Mesenchymal stem cell (in vitro differentiated cells and primary cell): ENCODE results near the gene RABL2A.
"Not testable (repeated sequence)": the region's sequence is repeated elsewhere in the genome, so short reads cannot be mapped to it uniquely, and the experiment has no call there.

Source experiments
- DNase-seq: peaks from one replicate; pipeline ENCODE4 v3.0.0-alpha.2; 2013
- H2AFZ ChIP-seq: one replicate; pipeline ENCODE4 v1.6.1; 2013; ENCODE audit warnings: low read depth, mild to moderate bottlenecking, control low read depth, inconsistent platforms, low read length, moderate library complexity
- H2AK5ac ChIP-seq: 2 replicates; pipeline ENCODE4 v1.6.1; 2013; ENCODE audit warnings: low read length, moderate library complexity, mild to moderate bottlenecking, inconsistent platforms; ENCODE audit not compliant: severe bottlenecking
- H2BK120ac ChIP-seq: one replicate; pipeline ENCODE4 v1.6.1; 2013; ENCODE audit warnings: low read depth, mild to moderate bottlenecking, inconsistent platforms, low read length, moderate library complexity
- H2BK12ac ChIP-seq, 2 experiments: one replicate each; pipeline ENCODE4 v1.6.1; 2013; ENCODE audit warnings: inconsistent platforms in 2 of 2, low read length in 2 of 2, mild to moderate bottlenecking in 2 of 2, moderate library complexity in 2 of 2, control low read depth in 1 of 2
- H2BK15ac ChIP-seq: one replicate; pipeline ENCODE4 v1.6.1; 2013; ENCODE audit warnings: mild to moderate bottlenecking, low read depth, inconsistent platforms; ENCODE audit not compliant: poor library complexity, severe bottlenecking
- H2BK5ac ChIP-seq: 2 replicates; pipeline ENCODE4 v1.6.1; 2013; ENCODE audit warnings: low read depth, mild to moderate bottlenecking, low read length, control low read depth, inconsistent platforms; ENCODE audit not compliant: poor library complexity, severe bottlenecking
- H3K14ac ChIP-seq, 2 experiments: one replicate each; pipeline ENCODE4 v1.6.1; 2013; ENCODE audit warnings: inconsistent platforms in 2 of 2, low read length in 2 of 2, control low read depth in 1 of 2, mild to moderate bottlenecking in 1 of 2, moderate library complexity in 1 of 2
- H3K18ac ChIP-seq, 2 experiments: one replicate each; pipeline ENCODE4 v1.6.1; 2013; ENCODE audit warnings: inconsistent platforms in 2 of 2, low read length in 2 of 2, control low read depth in 1 of 2, low read depth in 1 of 2, mild to moderate bottlenecking in 1 of 2
- H3K23ac ChIP-seq, 2 experiments: one replicate each; pipeline ENCODE4 v1.6.1; 2013; ENCODE audit warnings: inconsistent platforms in 2 of 2, low read length in 2 of 2, mild to moderate bottlenecking in 2 of 2, moderate library complexity in 2 of 2, control low read depth in 1 of 2
- H3K27ac ChIP-seq: 2 replicates; pipeline ENCODE4 v1.5.1; 2013; ENCODE audit warnings: mild to moderate bottlenecking, moderate library complexity, low read length, control low read depth, inconsistent platforms; ENCODE audit not compliant: poor library complexity, severe bottlenecking
- H3K27me3 ChIP-seq, 2 experiments: 2 replicates each; pipeline versions ENCODE4 v1.6.1 to v1.7.0; 2013; ENCODE audit warnings: low read length in 2 of 2, mild to moderate bottlenecking in 2 of 2, moderate library complexity in 2 of 2, control low read depth in 1 of 2, inconsistent platforms in 1 of 2; ENCODE audit not compliant: control insufficient read depth in 1 of 2, insufficient read depth in 1 of 2
- H3K36me3 ChIP-seq, 2 experiments: 2 replicates each; pipeline versions ENCODE4 v1.6.1 to v1.7.0; 2013; ENCODE audit warnings: low read length in 2 of 2, control low read depth in 1 of 2, inconsistent platforms in 1 of 2, low read depth in 1 of 2, mild to moderate bottlenecking in 1 of 2; ENCODE audit not compliant: insufficient read depth in 2 of 2, control insufficient read depth in 1 of 2
- H3K4ac ChIP-seq, 2 experiments: one replicate each; pipeline ENCODE4 v1.6.1; 2013; ENCODE audit warnings: inconsistent platforms in 2 of 2, low read length in 2 of 2, mild to moderate bottlenecking in 2 of 2, moderate library complexity in 2 of 2, control low read depth in 1 of 2, low read depth in 1 of 2
- H3K4me1 ChIP-seq: 2 replicates; pipeline ENCODE4 v1.6.1; 2013; ENCODE audit warnings: low read depth, low read length, control low read depth; ENCODE audit not compliant: control insufficient read depth, insufficient read depth
- H3K4me2 ChIP-seq: 2 replicates; pipeline ENCODE4 v1.6.1; 2013; ENCODE audit warnings: low read length, mild to moderate bottlenecking, inconsistent platforms; ENCODE audit not compliant: poor library complexity, severe bottlenecking
- H3K4me3 ChIP-seq, 2 experiments: 2 replicates each; pipeline versions ENCODE4 v1.5.1 to v1.7.0; 2013; ENCODE audit warnings: low read length in 2 of 2, mild to moderate bottlenecking in 2 of 2, control low read depth in 1 of 2, low read depth in 1 of 2; ENCODE audit not compliant: insufficient read depth in 1 of 2
- H3K79me1 ChIP-seq: replicated peaks from 2 replicates; pipeline ENCODE4 v1.6.1; 2013; ENCODE audit warnings: mild to moderate bottlenecking, control low read depth, low read length, inconsistent platforms; ENCODE audit not compliant: poor library complexity, severe bottlenecking
- H3K9ac ChIP-seq: 2 replicates; pipeline ENCODE4 v1.7.0; 2013; ENCODE audit warnings: mild to moderate bottlenecking, low read length, moderate library complexity
- H3K9me3 ChIP-seq: 2 replicates; pipeline ENCODE4 v1.7.0; 2013; ENCODE audit warnings: mild to moderate bottlenecking, low read length; ENCODE audit not compliant: control insufficient read depth
- H4K8ac ChIP-seq: one replicate; pipeline ENCODE4 v1.6.1; 2013; ENCODE audit warnings: inconsistent platforms, mild to moderate bottlenecking, low read length, moderate library complexity
- H4K91ac ChIP-seq: one replicate; pipeline ENCODE4 v1.6.1; 2013; ENCODE audit warnings: mild to moderate bottlenecking, low read length, inconsistent platforms
- WGBS: methylation state at CpG from one replicate; pipeline ENCODE4 v1.1.7; 2013; ENCODE audit warnings: mixed read lengths; 5-methylcytosine and 5-hydroxymethylcytosine counted together

RABL2A gene

GRCh38 chr2:113584311-113585092, 42.6 kb upstream of the RABL2A start:
- WGBS: 24% methylated on average over 4 of the region's 47 CpGs
- not testable (repeated sequence) for H3K27me3 ChIP-seq, H2BK12ac ChIP-seq, H2BK5ac ChIP-seq, H2AK5ac ChIP-seq, H3K79me1 ChIP-seq, H3K23ac ChIP-seq, H4K91ac ChIP-seq, H4K8ac ChIP-seq, H3K4ac ChIP-seq, H3K4me1 ChIP-seq, H3K9me3 ChIP-seq, H3K27ac ChIP-seq, H3K36me3 ChIP-seq, H2BK15ac ChIP-seq, H3K14ac ChIP-seq, H2BK120ac ChIP-seq, H2AFZ ChIP-seq
- H3K9ac ChIP-seq: peak overlapping the region; percentile 91
- peak; percentile 17 for DNase-seq
- H3K4me2 ChIP-seq: peak overlapping the region; percentile 77
- H3K18ac ChIP-seq: peak overlapping the region in 1 of 2 experiments; percentile 40
- peak overlapping the region; percentile 68 to 77 for H3K4me3 ChIP-seq

- WGBS: no CpG with 5 or more reads among the region's 3 CpGs
- H3K4ac ChIP-seq, H3K4me3 ChIP-seq: not testable (repeated sequence)
Measured at GRCh38 chr2:113587201-113587600, 39.9 kb upstream of the RABL2A start.

GRCh38 chr2:113589591-113589990, 37.5 kb upstream of the RABL2A start:
- H3K23ac ChIP-seq, H2AK5ac ChIP-seq, H3K9ac ChIP-seq, H4K91ac ChIP-seq, H3K4me2 ChIP-seq, H2BK5ac ChIP-seq, H4K8ac ChIP-seq, H3K36me3 ChIP-seq, H3K4ac ChIP-seq, H3K79me1 ChIP-seq, H2BK120ac ChIP-seq, H3K27me3 ChIP-seq, H2AFZ ChIP-seq, H3K18ac ChIP-seq, H3K9me3 ChIP-seq, DNase-seq, H2BK15ac ChIP-seq, H3K14ac ChIP-seq, H3K27ac ChIP-seq, H3K4me1 ChIP-seq, H3K4me3 ChIP-seq: not testable (repeated sequence)
- H2BK12ac ChIP-seq: peak overlapping the region in 1 of 2 experiments; percentile 18
- 70% methylated on average over 3 of the region's 7 CpGs for WGBS

More at GRCh38 chr2:113587201-113587600, 39.9 kb upstream of the RABL2A start:
- not testable (repeated sequence) for H2BK12ac ChIP-seq, H2BK120ac ChIP-seq, H3K23ac ChIP-seq, H4K91ac ChIP-seq, H3K27me3 ChIP-seq, H3K18ac ChIP-seq, H3K4me2 ChIP-seq, H3K36me3 ChIP-seq, H3K27ac ChIP-seq, H2AK5ac ChIP-seq, H4K8ac ChIP-seq, H2AFZ ChIP-seq, H3K9me3 ChIP-seq, H2BK5ac ChIP-seq, H3K4me1 ChIP-seq, H3K9ac ChIP-seq, H2BK15ac ChIP-seq, H3K14ac ChIP-seq, H3K79me1 ChIP-seq
- DNase-seq: peak; percentile 48

GRCh38 chr2:113591926-113592325, 35.1 kb upstream of the RABL2A start:
- not testable (repeated sequence) for H3K23ac ChIP-seq, H2BK5ac ChIP-seq, H2AFZ ChIP-seq, H3K27ac ChIP-seq, DNase-seq, H3K9me3 ChIP-seq, H3K9ac ChIP-seq, H3K4me3 ChIP-seq, H4K8ac ChIP-seq, H2BK15ac ChIP-seq, H4K91ac ChIP-seq, H3K36me3 ChIP-seq, H2AK5ac ChIP-seq, H2BK120ac ChIP-seq, H3K4ac ChIP-seq, H3K4me2 ChIP-seq, H2BK12ac ChIP-seq, H3K27me3 ChIP-seq, H3K18ac ChIP-seq, H3K4me1 ChIP-seq, H3K14ac ChIP-seq, H3K79me1 ChIP-seq
- no CpG with 5 or more reads among the region's 9 CpGs for WGBS
